ENCODE data around the gene OR2K2. TPM values are rescaled to one million over a fixed set of nuclear protein-coding genes. Genes with fewer than 3 reads are reported as not detected.

OR2K2 gene
- total and polyA plus RNA-seq, 12 donors = not detected

DNA sequence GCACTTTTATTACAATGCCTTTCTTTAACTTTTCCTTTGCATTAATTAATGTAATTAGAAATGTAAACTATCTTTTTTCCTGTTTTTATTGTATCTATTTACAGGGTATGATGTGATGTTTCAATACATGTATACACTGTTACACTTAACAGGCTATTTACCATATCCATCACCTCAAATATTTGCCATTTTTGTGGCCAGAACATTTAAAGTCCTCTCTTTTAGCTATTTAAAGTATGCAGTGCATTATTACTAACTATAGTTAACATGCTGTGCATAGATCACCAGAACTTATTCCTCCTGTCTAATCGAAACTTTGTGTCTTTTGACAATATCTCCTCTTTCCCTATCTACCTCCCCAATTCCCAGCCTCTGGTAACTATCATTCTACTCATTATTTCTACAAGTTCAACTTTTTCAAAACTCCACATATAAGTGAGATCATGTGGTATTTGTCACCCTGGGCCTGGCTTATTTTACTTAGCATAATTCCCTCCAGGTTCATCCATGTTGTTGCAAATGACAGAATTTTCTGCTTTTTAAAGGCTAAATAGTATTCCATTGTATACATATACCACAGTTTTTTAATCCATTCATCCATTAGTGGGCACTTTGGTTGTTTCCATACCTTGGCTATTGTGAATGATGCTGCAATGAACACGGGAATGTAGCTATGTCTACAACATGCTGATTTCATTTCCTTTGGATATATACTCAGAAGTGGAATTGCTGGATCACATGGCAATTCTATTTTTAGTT lies 32.8 kb downstream of the OR2K2 start:
- Histone ChIP-seq H3K27me3 (no peaks in the 10 kb centered on the region), H3K36me3 (replicated peaks in 1 of 2) (no peaks in the 10 kb centered on the region), H3K9me3 (replicated peaks in 1 of 3) (no peaks in the 10 kb centered on the region), H3K4me3 (no peak overlapping the region), H3K27ac (no peak overlapping the region), H3K4me1 (replicated peaks in 1 of 2) (peaks cover 0 to 6% of the 10 kb centered on the region in 2 donors)
- 59 to 71% (median 64%) methylated on average over 2 of the region's 2 CpGs for WGBS, 4 donors
- DNase-seq = no peak
- TF ChIP-seq, protein P1, sequence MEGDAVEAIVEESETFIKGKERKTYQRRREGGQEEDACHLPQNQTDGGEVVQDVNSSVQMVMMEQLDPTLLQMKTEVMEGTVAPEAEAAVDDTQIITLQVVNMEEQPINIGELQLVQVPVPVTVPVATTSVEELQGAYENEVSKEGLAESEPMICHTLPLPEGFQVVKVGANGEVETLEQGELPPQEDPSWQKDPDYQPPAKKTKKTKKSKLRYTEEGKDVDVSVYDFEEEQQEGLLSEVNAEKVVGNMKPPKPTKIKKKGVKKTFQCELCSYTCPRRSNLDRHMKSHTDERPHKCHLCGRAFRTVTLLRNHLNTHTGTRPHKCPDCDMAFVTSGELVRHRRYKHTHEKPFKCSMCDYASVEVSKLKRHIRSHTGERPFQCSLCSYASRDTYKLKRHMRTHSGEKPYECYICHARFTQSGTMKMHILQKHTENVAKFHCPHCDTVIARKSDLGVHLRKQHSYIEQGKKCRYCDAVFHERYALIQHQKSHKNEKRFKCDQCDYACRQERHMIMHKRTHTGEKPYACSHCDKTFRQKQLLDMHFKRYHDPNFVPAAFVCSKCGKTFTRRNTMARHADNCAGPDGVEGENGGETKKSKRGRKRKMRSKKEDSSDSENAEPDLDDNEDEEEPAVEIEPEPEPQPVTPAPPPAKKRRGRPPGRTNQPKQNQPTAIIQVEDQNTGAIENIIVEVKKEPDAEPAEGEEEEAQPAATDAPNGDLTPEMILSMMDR (IDR thresholded peaks at IDR 0.05) = no peak
- TF ChIP-seq POLR2A (IDR thresholded peaks at IDR 0.05) = no peak
- intact Hi-C loops (cut with DNase I) = no loop called here

DNA sequence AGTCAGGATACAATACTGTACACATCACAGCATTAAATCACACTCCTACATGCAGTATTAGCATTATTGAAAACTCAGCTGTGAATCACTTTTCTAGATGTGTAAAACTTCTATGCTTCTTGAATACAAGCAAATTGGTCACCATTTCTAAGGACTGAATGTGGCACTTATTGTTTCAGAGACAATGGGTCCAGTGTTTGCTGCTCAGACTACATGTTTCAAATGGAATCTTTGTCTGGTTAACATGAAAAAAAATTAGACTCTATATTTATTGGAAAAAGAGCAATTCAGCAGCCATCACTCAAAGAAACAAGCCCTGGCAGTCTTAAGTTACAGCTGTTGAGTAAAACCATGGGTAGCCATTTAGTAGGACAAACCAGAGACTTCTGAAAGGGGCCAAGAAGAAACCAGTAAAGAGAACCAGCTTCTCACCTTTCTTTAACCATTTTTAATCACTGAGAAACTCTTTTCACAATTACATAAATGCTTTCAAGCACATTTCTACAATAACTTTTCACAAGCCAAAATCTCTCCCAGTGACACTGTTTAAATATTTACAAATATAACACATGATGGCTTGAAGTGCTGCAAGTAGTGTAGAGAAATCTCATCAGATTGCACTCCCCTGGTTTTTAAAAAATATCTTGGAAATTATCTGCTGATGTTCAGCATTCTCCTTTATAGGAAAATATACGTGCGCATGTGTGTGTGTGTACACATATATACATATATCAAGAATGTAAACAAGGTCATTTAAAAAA lies 35.2 kb downstream of the OR2K2 start:
- Histone ChIP-seq H3K27ac (no peak overlapping the region), H3K9me3 (replicated peaks in 1 of 3) (no peaks in the 10 kb centered on the region), H3K36me3 (replicated peaks in 1 of 2) (no peaks in the 10 kb centered on the region), H3K4me1 (replicated peaks in 1 of 2) (peaks cover 0 to 6% of the 10 kb centered on the region in 2 donors), H3K4me3 (no peak overlapping the region), H3K27me3 (no peaks in the 10 kb centered on the region)
- TF ChIP-seq POLR2A (IDR thresholded peaks at IDR 0.05) = no peak
- TF ChIP-seq, protein P1 (IDR thresholded peaks at IDR 0.05) = no peak
- DNase-seq = no peak
- WGBS, 4 donors = 88 to 96% (median 89%) methylated on average over 2 of the region's 2 CpGs
- intact Hi-C loops (cut with DNase I) = no loop called here

DNA sequence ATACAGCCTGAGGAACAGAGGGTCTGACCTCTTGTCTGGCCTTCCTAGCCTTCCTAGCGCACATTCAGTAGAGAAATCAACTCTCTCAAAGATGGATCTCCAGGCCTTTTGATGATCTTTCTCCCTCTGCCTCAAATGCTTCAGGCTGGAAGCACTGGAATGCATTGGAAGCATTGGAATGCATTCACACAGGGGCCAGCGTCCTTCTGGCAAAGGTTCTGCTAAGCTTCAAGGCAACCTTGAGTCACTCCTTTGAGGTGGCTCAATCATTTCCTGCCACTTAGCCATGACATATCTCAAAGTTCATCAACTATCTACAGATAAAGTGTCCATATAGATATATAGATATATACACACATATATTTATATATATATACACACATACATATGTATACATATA lies 42.9 kb downstream of the OR2K2 start:
- intact Hi-C loops (cut with DNase I) = no loop called here
- WGBS, 4 donors = 68 to 75% (median 71%) methylated on average over 2 of the region's 2 CpGs
- no peak for TF ChIP-seq POLR2A (IDR thresholded peaks at IDR 0.05)
- TF ChIP-seq, protein P1 (IDR thresholded peaks at IDR 0.05) = no peak

DNA sequence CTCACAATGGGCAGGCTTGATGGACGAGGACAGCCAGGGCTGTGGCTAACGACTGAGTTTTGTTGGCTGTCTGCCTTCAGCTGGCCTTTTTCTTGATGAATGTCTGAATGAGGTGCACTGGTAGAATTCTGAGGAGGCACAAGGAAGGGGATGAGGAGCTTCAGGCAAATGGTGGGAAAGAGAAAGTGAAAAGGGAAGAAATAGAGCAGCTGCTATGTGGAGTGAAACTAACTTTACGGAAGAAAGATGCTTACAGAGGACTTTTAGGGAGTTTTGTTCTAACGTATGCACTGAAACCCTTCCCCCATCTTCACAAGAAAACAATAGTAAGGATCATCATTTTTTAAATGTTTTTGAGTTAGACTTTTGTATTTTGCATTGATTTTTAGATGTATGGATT lies 45.3 kb downstream of the OR2K2 start:
- H3K9me3 ChIP-seq (replicated peaks in 1 of 3) = no peaks in the 10 kb centered on the region
- TF ChIP-seq POLR2A (IDR thresholded peaks at IDR 0.05) = no peak
- TF ChIP-seq, protein P1 (IDR thresholded peaks at IDR 0.05) = no peak
- peak overlapping the region in 2 of 5 donors; percentile 22 to 34 for H3K27ac ChIP-seq
- no peaks in the 10 kb centered on the region for H3K27me3 ChIP-seq
- 43 to 64% (median 57%) methylated on average over 4 of the region's 4 CpGs for WGBS, 4 donors
- intact Hi-C loops (cut with DNase I) = no loop called here
- H3K4me3 ChIP-seq = no peak overlapping the region
- DNase-seq = no peak
- H3K4me1 ChIP-seq (replicated peaks in 1 of 2) = no peaks in the 10 kb centered on the region
- H3K36me3 ChIP-seq (replicated peaks in 1 of 2) = no peaks in the 10 kb centered on the region

More for the DNA sequence above, 42.9 kb downstream of the OR2K2 start:
- Histone ChIP-seq H3K4me1 (replicated peaks in 1 of 2) (no peaks in the 10 kb centered on the region), H3K4me3 (no peak overlapping the region), H3K36me3 (replicated peaks in 1 of 2) (no peaks in the 10 kb centered on the region), H3K9me3 (replicated peaks in 1 of 3) (no peaks in the 10 kb centered on the region), H3K27ac (no peak overlapping the region), H3K27me3 (no peaks in the 10 kb centered on the region)
- DNase-seq = no peak
